AG10803 (cell line): Measurements from ENCODE around the gene ATAD3A.

Experiments
- DNase-seq: peaks from one replicate; pipeline ENCODE4 v3.0.0; 2010; ENCODE audit warnings: low read depth
- H3K4me3 ChIP-seq: 2 replicates; pipeline ENCODE4 v1.5.1; 2011; ENCODE audit warnings: mild to moderate bottlenecking, low read length, control low read depth
- TF ChIP-seq, protein P1 (sequence below): conservative IDR thresholded peaks from 2 replicates; pipeline ENCODE4 v1.5.1; 2011; ENCODE audit warnings: mild to moderate bottlenecking, low read length, control low read depth, inconsistent platforms

The ATAD3A gene

GRCh38 chr1:1567891-1568291, 55.9 kb downstream of the ATAD3A start:
- TF ChIP-seq, protein P1, sequence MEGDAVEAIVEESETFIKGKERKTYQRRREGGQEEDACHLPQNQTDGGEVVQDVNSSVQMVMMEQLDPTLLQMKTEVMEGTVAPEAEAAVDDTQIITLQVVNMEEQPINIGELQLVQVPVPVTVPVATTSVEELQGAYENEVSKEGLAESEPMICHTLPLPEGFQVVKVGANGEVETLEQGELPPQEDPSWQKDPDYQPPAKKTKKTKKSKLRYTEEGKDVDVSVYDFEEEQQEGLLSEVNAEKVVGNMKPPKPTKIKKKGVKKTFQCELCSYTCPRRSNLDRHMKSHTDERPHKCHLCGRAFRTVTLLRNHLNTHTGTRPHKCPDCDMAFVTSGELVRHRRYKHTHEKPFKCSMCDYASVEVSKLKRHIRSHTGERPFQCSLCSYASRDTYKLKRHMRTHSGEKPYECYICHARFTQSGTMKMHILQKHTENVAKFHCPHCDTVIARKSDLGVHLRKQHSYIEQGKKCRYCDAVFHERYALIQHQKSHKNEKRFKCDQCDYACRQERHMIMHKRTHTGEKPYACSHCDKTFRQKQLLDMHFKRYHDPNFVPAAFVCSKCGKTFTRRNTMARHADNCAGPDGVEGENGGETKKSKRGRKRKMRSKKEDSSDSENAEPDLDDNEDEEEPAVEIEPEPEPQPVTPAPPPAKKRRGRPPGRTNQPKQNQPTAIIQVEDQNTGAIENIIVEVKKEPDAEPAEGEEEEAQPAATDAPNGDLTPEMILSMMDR = no peak
- no peak overlapping the region for H3K4me3 ChIP-seq
- DNase-seq = peak; percentile 26

GRCh38 chr1:1569341-1569740, 57.4 kb downstream of the ATAD3A start:
- H3K4me3 ChIP-seq = no peak overlapping the region
- DNase-seq = no peak
- TF ChIP-seq, protein P1 = no peak

DNA sequence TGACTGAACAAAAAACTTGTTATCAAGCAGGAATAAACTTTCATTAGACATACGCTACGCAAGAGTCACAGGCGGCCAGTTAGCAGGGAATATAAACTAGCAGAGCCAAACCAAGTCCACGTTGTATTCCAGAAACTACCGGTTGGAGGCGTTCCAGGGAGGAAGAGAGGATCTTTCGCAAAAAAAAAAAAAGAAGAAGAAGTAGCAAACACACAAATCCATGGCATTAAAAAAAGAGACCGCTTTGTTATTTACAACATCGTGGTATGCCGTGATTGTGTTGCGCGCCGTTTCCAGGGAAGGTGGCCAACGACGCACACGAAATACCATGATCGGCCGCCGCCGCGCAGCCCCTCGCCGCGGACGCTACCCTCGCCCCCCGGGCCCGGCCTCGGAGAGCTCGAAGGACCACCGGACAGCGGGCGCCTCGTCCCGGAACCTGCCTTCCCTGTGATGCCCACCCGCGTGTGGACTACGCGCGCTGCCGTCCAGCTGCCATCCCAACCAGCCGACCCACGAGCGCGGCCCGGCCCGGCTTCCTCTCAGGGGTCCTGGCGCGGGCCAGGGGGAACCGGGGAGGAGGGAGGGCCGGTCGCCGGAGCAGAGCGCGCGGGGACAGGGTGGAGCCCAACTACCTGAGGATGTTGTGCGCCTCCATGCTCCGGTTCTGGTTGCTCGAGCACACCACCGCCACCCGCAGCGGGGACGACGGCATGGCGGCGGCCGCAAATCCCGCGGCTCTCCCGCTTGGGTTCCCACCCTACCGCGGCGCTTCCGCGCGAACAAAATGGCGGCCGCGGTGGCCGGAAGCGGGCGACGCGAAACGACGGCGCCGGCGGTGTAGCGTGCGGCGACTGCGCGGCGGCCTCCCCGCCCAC, 62.1 kb downstream of the ATAD3A start:
- DNase-seq = peak; percentile 50
- TF ChIP-seq, protein P1 = 0 out of 2 replicates have a peak, but pooled peaks have one; percentile 2
- peak overlapping the region; percentile 98 for H3K4me3 ChIP-seq

DNA sequence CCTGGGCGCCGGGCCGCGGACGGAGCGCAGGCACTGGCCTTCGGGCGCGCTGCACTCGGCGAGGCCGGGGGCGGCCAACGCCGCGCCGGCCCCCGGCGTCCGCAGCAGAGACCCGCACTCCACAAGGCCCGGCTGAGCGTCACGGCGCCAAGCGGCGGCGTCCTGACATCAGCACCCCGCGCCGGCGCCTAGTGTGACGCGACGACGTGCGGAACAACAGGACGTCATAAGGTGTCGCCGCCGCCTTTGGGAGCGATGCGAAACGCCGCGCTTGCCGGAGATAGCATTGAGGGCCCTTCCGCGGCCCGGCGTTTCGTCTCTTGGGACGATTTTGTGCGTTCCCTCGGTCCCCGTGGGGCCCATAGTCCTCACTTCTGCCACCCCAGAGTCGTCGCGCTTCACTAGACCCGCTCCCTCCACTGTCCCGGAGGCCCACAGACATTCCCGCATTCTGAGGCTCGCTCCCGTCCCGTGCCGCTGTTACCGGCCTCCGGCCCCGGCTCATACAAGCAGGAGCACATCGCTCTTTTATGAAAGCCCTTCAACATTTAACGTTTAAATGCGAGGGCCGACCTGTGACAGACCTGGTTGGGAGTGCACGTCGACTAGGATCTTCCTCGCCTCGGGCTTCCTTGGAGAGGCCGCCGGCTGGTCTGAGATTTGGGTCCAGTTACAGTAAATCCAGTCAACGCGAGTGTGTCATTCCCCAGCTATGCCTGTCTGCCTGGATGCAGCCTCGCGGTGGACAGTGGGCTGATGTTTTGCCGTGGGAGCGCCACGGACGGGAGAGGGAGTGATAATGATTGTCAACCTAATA, 63.0 kb downstream of the ATAD3A start, which contains the start of gene SSU72:
Gene SSU72 (minus strand): TSS at position 143 of the 817 bp plus-strand sequence. CDS start 306 bp downstream, outside the sequence.
- TF ChIP-seq, protein P1 = no peak

GRCh38 chr1:1577367-1578011, 65.5 kb downstream of the ATAD3A start:
- no peak for DNase-seq
- H3K4me3 ChIP-seq = no peak overlapping the region
- TF ChIP-seq, protein P1 = no peak

More for the DNA sequence above, 63.0 kb downstream of the ATAD3A start, which contains the start of gene SSU72:
- DNase-seq = peak; percentile 91
- H3K4me3 ChIP-seq = peak within 1 kb of the TSS; percentile 98

- TF ChIP-seq, protein P1 = no peak
- no peak overlapping the region for H3K4me3 ChIP-seq
- DNase-seq = no peak
Observed at GRCh38 chr1:1578371-1578940, 66.5 kb downstream of the ATAD3A start.
